K562 treated with DMSO at 1 percent for 24 hours (cell line): ENCODE measurements around the gene KBTBD3. TPM values are rescaled to one million over a fixed set of nuclear protein-coding genes. Genes with fewer than 3 reads are reported as not detected.

ENCODE experiments used
- total RNA-seq: library from RNA; unstranded; fragments of 300-600 nt; gene quantifications from 2 replicates; pipeline ENCODE4 v1.2.3, GENCODE V29; 2022; ENCODE audit warnings: low read depth; ENCODE audit not compliant: insufficient read depth

KBTBD3 gene
- total RNA-seq: 3.4 and 6.7 TPM in 2 replicates

DNA sequence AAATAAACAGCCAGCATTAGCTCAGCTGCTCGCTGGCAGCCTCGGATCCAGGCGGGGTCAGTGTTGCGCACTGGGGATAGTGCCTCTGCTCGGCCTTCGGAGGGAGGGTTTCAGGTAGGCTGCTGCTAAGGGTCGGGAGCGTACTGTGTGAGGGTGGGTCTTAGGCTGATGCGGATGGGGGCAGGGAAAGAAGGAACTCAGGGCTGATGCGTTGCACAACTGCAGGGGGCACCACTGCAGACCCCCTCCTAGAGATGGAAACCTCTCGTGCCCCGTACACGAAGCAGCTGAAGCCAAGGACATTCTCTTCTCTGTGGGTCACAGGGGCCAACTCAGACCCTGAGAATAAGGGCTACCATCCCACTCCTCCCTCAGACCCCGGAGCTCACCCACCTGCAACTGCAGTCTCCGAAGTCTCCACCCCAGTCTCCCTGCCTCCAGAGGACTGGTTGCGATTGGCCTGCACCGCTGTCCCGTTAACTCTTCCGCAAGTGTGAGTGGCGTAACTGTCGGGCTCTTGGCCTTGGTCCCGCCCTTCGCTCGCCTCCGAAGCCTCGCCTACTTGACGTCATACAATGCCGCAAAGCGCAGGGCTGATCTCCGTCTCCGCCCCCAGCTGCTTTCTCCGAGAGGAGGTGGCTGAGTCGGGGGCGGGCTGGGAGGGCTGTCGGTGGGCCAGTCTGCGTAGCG lies at the start of gene KBTBD3:
TSS of gene KBTBD3 (minus strand) at position 429 of the 690 bp plus-strand sequence. CDS start 18,250 bp downstream, outside the sequence.

DNA sequence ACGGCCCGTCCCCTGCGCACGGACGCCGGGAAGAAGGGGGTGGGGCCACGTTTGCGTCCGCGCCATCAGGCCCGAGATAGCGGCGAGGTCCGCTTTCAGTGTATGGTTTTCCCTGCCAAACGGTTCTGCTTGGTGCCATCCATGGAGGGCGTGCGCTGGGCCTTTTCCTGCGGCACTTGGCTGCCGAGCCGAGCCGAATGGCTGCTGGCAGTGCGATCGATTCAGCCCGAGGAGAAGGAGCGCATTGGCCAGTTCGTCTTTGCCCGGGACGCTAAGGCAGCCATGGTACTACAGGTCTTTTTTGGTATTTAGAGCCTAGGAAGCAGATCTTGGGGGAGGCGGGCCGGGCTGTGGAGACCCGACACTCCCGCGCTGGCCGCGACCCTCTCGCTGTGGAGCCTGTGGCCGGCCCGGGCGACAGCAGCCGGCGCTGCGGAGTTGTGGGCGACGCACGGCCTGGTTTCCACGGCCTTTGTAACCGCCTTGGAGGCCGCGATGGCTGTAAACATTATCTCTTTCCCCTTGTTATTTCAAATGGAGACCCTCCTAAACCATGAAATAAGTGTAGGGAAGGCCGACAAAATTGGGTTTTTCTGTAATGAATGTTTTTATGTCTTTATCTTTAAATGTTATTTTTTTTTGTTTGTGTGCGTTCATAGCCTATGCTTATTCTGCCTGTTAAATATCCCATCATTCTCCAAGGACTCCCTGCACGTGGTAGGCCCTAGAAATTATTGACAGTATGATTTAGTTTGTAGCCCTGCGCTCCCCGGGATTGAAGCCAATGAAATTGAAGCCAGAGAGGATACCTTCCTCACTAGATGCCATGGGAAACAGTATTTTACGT lies 685 bp upstream of the KBTBD3 start, which contains the start of gene AASDHPPT:
TSS of gene AASDHPPT (plus strand) at position 54 of the 847 bp plus-strand sequence. CDS start at position 103, 49 bp downstream.

GRCh38 chr11:106021967-106022794 lies 55.0 kb downstream of the KBTBD3 start, which contains the start of gene MSANTD4:
Gene MSANTD4, minus strand, starts transcription at chr11:106022240. Its CDS starts 11,323 bp downstream, at chr11:106010917.

Other genes starting within 250 kb of the KBTBD3 start
- 5.7 and 7.4 TPM in 2 replicates for gene MSANTD4, start 55.1 kb downstream of the KBTBD3 start, total RNA-seq
- 17.4 and 18.8 TPM in 2 replicates for gene AASDHPPT, start 315 bp upstream of the KBTBD3 start, total RNA-seq